Measurements from ENCODE around the gene TRPC5OS.

Gene TRPC5OS

GRCh38 chrX:111875881-111876280 is at the start of gene TRPC5OS:
TSS of gene TRPC5OS (plus strand) at chrX:111876181. CDS start at chrX:111901850, 25,669 bp downstream.
- no peak for DNase-seq

- no peak for DNase-seq
Measured at GRCh38 chrX:111829345-111829744, 46.6 kb upstream of the TRPC5OS start.

GRCh38 chrX:111830571-111830970 is 45.4 kb upstream of the TRPC5OS start:
- no peak for DNase-seq

GRCh38 chrX:111831343-111831742 is 44.6 kb upstream of the TRPC5OS start:
- peak in 5 of 56 donors; percentile 0 to 3 (median 1) for DNase-seq

GRCh38 chrX:111837197-111837596 is 38.8 kb upstream of the TRPC5OS start:
- peak in 1 of 56 donors; percentile 1 for DNase-seq

GRCh38 chrX:111847491-111848133 is 28.4 kb upstream of the TRPC5OS start:
- no peak for DNase-seq

GRCh38 chrX:111848541-111848940 is 27.4 kb upstream of the TRPC5OS start:
- DNase-seq, result no peak

- DNase-seq, result no peak
Measured at GRCh38 chrX:111850975-111851374, 25.0 kb upstream of the TRPC5OS start.

GRCh38 chrX:111854556-111855490 is 21.2 kb upstream of the TRPC5OS start:
- no peak for DNase-seq

GRCh38 chrX:111857534-111858060 is 18.4 kb upstream of the TRPC5OS start:
- no peak for DNase-seq

GRCh38 chrX:111861605-111862004 is 14.4 kb upstream of the TRPC5OS start:
- no peak for DNase-seq

- no peak for DNase-seq
Measured at GRCh38 chrX:111867236-111867635, 8.7 kb upstream of the TRPC5OS start.

- DNase-seq, result no peak
Measured at GRCh38 chrX:111868726-111869638, 7.0 kb upstream of the TRPC5OS start.

GRCh38 chrX:111869639-111870034 is 6.3 kb upstream of the TRPC5OS start:
- peak in 30 of 56 donors; percentile 0 to 60 (median 2) for DNase-seq

GRCh38 chrX:111874241-111874640 is 1.7 kb upstream of the TRPC5OS start:
- no peak for DNase-seq

- DNase-seq, result no peak
Measured at GRCh38 chrX:111876646-111877045, 665 bp downstream of the TRPC5OS start.

- no peak for DNase-seq
Measured at GRCh38 chrX:111877681-111878080, 1.7 kb downstream of the TRPC5OS start.

- DNase-seq, result no peak
Measured at GRCh38 chrX:111880735-111881134, 4.8 kb downstream of the TRPC5OS start.

GRCh38 chrX:111881715-111882114 is 5.7 kb downstream of the TRPC5OS start:
- no peak for DNase-seq

- DNase-seq, result no peak
Measured at GRCh38 chrX:111886678-111887077, 10.7 kb downstream of the TRPC5OS start.

GRCh38 chrX:111888600-111888999 is 12.6 kb downstream of the TRPC5OS start:
- DNase-seq, result no peak

Measured in amygdala (tissue), 56 donors.